AG09319 (cell line): ENCODE data around the gene ULBP2.

Experiments
- DNase-seq: peaks from one replicate; pipeline ENCODE4 v3.0.0-alpha.2; 2010; ENCODE audit warnings: low read depth; ENCODE audit errors: extremely low read depth
- TF ChIP-seq, protein P1 (sequence below): IDR thresholded peaks from 2 replicates; pipeline ENCODE4 v1.5.1; 2011; ENCODE audit warnings: low read depth, mild to moderate bottlenecking, inconsistent platforms, low read length, moderate library complexity

Gene ULBP2

DNA sequence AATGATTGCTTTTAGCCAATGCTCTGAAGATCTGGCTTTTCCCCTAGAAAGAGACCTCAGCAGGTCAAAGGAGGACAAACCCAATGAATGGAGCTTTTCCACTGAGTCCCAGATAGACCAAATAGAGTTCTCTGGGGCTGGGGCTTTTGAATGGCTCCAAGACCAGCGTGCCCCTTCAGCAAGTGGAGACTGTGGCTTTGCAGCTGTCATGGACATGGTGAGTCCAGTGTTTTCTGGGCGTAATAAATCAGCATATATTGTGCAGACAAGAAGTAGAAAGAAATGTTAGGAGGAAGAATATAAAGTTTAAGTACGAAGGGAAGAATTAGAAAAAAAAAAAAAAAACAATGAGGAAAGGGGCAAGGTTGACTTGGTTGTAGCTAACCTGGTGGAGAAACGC, 50.0 kb downstream of the ULBP2 start:
- TF ChIP-seq, protein P1, sequence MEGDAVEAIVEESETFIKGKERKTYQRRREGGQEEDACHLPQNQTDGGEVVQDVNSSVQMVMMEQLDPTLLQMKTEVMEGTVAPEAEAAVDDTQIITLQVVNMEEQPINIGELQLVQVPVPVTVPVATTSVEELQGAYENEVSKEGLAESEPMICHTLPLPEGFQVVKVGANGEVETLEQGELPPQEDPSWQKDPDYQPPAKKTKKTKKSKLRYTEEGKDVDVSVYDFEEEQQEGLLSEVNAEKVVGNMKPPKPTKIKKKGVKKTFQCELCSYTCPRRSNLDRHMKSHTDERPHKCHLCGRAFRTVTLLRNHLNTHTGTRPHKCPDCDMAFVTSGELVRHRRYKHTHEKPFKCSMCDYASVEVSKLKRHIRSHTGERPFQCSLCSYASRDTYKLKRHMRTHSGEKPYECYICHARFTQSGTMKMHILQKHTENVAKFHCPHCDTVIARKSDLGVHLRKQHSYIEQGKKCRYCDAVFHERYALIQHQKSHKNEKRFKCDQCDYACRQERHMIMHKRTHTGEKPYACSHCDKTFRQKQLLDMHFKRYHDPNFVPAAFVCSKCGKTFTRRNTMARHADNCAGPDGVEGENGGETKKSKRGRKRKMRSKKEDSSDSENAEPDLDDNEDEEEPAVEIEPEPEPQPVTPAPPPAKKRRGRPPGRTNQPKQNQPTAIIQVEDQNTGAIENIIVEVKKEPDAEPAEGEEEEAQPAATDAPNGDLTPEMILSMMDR: no peak
- no peak for DNase-seq

DNA sequence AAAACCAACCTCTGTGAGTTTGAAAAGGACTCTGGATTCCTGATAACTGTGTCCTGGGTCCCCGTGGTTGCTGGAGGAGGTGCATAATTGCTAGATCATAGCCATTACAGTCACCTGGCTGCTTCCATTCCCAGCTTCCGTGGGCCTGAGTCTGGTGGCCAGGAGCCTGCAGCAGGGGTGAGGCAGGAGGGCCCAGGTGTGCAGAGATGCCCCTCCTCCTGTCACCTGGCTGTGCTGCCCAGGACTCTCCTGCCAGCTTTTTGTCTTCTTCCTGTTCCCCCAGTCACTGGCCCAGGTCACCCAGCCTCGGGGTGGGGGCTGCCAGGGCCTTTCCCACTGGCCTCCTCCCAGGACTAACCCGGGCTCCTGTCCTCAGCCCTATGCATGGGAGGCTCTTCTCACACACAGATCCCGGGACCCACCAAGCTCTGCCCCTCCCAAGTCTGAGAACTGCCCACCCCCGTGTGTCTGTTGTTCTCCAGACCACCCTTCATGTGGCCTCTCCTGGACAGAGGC, 53.5 kb downstream of the ULBP2 start:
- TF ChIP-seq, protein P1: no peak
- no peak for DNase-seq

DNA sequence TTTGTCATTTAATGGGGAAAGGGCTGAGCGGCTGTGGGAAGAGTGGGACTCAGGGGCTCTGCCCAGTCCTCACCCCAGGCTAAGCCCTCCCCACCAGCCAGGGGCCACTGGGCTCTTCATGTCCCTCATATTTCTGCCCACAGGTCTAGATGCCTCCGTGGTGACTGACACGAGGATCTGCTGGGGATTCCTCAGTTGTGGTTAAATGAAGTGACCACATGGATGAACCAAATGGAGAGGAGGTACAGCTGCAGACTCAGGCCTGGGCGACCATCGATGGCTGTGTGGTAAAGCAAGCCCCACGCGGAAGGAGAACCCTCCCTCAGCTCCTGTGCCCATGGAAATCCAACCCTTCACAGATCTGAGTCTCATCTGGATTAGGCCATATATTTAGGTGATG, 54.2 kb downstream of the ULBP2 start:
- TF ChIP-seq, protein P1: no peak
- no peak for DNase-seq
